HCT116 (cell line): ENCODE data around the gene VSNL1.

Source experiments
- CTCF ChIP-seq, 3 experiments: fragments of 200-600 bp in 1 of 3; sonication (generic) in 1 of 3; IDR thresholded peaks in 2 of 3; conservative IDR thresholded peaks in 1 of 3; 2 replicates each; pipeline ENCODE4 v1.5.1; 2012 to 2017; ENCODE audit warnings: low read depth in 2 of 3, low read length in 2 of 3, antibody characterized with exemption in 1 of 3, borderline replicate concordance in 1 of 3, control low read depth in 1 of 3, mild to moderate bottlenecking in 1 of 3, mixed read lengths in 1 of 3, mixed run types in 1 of 3, moderate library complexity in 1 of 3; ENCODE audit not compliant: insufficient read depth in 1 of 3
- EZH2 ChIP-seq: fragments of 200-600 bp; sonication (generic); IDR thresholded peaks from 2 replicates; pipeline ENCODE4 v1.6.1; 2017; ENCODE audit warnings: antibody characterized with exemption, mixed run types
- POLR2AphosphoS5 ChIP-seq: IDR thresholded peaks from 2 replicates; pipeline ENCODE4 v1.6.1; 2011; ENCODE audit warnings: mild to moderate bottlenecking, low read depth, low read length, moderate library complexity
- YY1 ChIP-seq: IDR thresholded peaks from 2 replicates; pipeline ENCODE4 v1.6.1; 2011; ENCODE audit warnings: low read length, low read depth, moderate library complexity, mild to moderate bottlenecking; ENCODE audit not compliant: insufficient replicate concordance; ENCODE audit errors: extremely low read depth
- ZNF274 ChIP-seq: fragments of 200-500 bp; sonication (Bioruptor generic); IDR thresholded peaks from 2 replicates; pipeline ENCODE4 v1.6.1; 2014; ENCODE audit warnings: mild to moderate bottlenecking, low read depth, low read length, inconsistent platforms

DNA sequence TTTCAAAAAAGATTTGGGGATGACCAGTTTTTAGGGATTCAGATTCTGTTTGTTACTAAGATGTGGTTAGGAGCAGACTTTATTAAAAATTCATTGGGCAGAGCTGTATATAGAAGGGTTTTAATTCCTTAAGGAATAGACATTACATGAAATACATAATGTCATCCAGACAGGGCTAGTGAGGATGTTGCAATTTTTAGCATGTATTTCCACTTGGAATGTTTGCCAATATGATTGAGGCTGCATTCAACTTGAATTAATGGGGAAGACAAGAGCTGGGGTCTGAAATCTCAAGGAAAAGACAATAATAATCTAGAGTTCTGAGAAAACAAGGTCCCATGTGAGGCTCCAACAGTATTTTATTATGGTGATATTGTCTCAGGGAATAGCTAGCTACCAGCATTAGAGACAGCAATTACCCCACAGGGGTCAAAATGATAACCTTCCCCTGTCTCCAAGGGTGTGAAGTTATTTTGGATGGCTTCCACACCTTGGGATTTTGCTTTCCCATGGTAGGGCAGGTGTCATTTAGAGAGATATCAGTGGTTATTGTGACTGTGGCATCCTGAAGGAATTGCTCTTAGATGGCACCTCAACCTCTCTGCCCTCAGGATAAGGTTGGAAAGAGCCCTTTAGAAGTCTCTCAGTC lies 60.2 kb downstream of the VSNL1 start:
- TF ChIP-seq POLR2AphosphoS5 (no peak), CTCF (IDR thresholded peaks at IDR 0.05 in 2 of 3, conservative IDR thresholded peaks at IDR 0.05 in 1 of 3; ENCODE audit: borderline replicate concordance in 1 of 3, insufficient read depth in 1 of 3, low read depth in 2 of 3, low read length in 2 of 3) (no peak), ZNF274 (no peak), EZH2 (no peak), YY1 (no peak)
